Dedifferentiated amniotic fluid mesenchymal stem cell (primary cell): ENCODE results near the gene IFRD2.
"Not testable (repeated sequence)": the region's sequence is repeated elsewhere in the genome, so short reads cannot be mapped to it uniquely, and the experiment has no call there.

Experiments
- DNase-seq: peaks from one replicate; pipeline ENCODE4 v3.0.0-alpha.2; 2016; ENCODE audit errors: extremely low spot score

The IFRD2 gene

GRCh38 chr3:50286322-50287227 lies 5.7 kb downstream of the IFRD2 start:
- no peak for DNase-seq

GRCh38 chr3:50284121-50284520 lies 8.1 kb downstream of the IFRD2 start:
- DNase-seq = not testable (repeated sequence)

GRCh38 chr3:50279255-50280016 lies 12.8 kb downstream of the IFRD2 start:
- DNase-seq = no peak

GRCh38 chr3:50278880-50279224 lies 13.4 kb downstream of the IFRD2 start, which contains the start of gene LSMEM2:
TSS of gene LSMEM2 (plus strand) at chr3:50279087. CDS start at chr3:50279114, 27 bp downstream.
- DNase-seq = no peak

- DNase-seq = no peak
These were observed 13.9 kb downstream of the IFRD2 start for GRCh38 chr3:50278123-50278879.

- no peak for DNase-seq
These were observed 15.5 kb downstream of the IFRD2 start for GRCh38 chr3:50276762-50277101.

GRCh38 chr3:50275996-50276761 lies 16.1 kb downstream of the IFRD2 start:
- DNase-seq = no peak

- DNase-seq = no peak
These were observed 16.9 kb downstream of the IFRD2 start for GRCh38 chr3:50275141-50275995.

GRCh38 chr3:50274371-50275104 lies 17.7 kb downstream of the IFRD2 start:
- no peak for DNase-seq

- DNase-seq = no peak
These were observed 18.6 kb downstream of the IFRD2 start for GRCh38 chr3:50273689-50274065.

- peak; percentile 38 for DNase-seq
These were observed 19.1 kb downstream of the IFRD2 start for GRCh38 chr3:50272911-50273688.

GRCh38 chr3:50272538-50272910 lies 19.7 kb downstream of the IFRD2 start:
- not testable (repeated sequence) for DNase-seq

GRCh38 chr3:50271314-50271936 lies 20.8 kb downstream of the IFRD2 start:
- DNase-seq = no peak

- no peak for DNase-seq
These were observed 21.6 kb downstream of the IFRD2 start for GRCh38 chr3:50270422-50271224.

- DNase-seq = no peak
These were observed 22.2 kb downstream of the IFRD2 start for GRCh38 chr3:50269977-50270413.

- no peak for DNase-seq
These were observed 22.8 kb downstream of the IFRD2 start for GRCh38 chr3:50269460-50269859.

- DNase-seq = peak; percentile 63
These were observed 23.4 kb downstream of the IFRD2 start, which contains the start of gene SEMA3B for GRCh38 chr3:50268703-50269451. TSS of gene SEMA3B (plus strand) at chr3:50269147. CDS start at chr3:50269241, 94 bp downstream.
